ENCODE measurements around the gene RAB38.

DNA sequence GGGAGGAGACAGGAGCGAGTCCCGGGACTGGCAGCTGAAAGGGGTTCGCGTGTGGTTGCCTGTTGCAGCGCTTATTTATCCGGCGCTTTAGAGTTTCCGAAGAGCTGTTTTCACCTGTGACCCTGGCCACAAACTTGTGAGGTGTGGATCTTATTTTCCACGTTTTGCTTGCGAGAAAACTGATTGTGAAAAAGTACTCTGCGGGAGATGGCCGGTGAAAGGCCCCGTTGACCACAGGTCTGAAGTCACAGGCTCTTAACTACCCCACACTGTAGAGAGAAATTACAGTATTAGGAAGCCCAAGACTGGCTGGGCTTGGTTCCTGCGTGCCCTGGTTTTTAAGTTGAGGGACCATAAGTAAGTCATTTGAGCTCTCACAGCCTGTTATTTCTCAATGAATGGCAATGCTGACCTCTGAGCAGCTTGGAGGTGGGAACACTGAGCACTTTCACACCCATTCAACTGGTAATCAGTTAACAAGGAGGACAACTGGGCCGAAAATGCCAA is 379 bp upstream of the RAB38 start:
- TF ChIP-seq POLR2A (IDR thresholded peaks at IDR 0.05; ENCODE audit: low read depth, low read length) (no peak), POLR2AphosphoS5 (IDR thresholded peaks at IDR 0.05; ENCODE audit: low read depth, low read length) (no peak)
